WTC11 (cell line): Measurements from ENCODE around the gene CCDC136. TPM values are rescaled to one million over a fixed set of nuclear protein-coding genes. Genes with fewer than 3 reads are reported as not detected.

Source experiments
- ATAC-seq: fragments of 200-7000 bp; cut with Tn5 transposase; 2 replicates; pipeline ENCODE4 v1.10.0; 2021; ENCODE audit warnings: mild to moderate bottlenecking, moderate library complexity
- CTCF ChIA-PET: fragments of 300-600 bp; sonication (Branson Sonifier 250); formaldehyde crosslinking; loops from one replicate; lab custom pipeline; 2021; ENCODE audit warnings: antibody characterized with exemption; lab: Charles Lee
- POLR2A ChIA-PET: fragments of 350-600 bp; sonication (Branson Sonifier 250); formaldehyde crosslinking; loops from one replicate; lab custom pipeline; 2021; ENCODE audit warnings: antibody characterized with exemption; lab: Charles Lee
- DNase-seq: peaks from one replicate; pipeline ENCODE4 v3.0.0; 2021; ENCODE audit warnings: low spot score
- H3K27ac Mint-ChIP-seq: 2 replicates; pipeline ENCODE4 v1.8.0; 2021; ENCODE audit warnings: mixed read lengths
- H3K27me3 Mint-ChIP-seq: 2 replicates; pipeline ENCODE4 v1.8.0; 2021; ENCODE audit warnings: low read depth, mild to moderate bottlenecking, moderate library complexity, mixed read lengths
- H3K36me3 Mint-ChIP-seq: 2 replicates; pipeline ENCODE4 v1.8.0; 2021; ENCODE audit warnings: mixed read lengths
- H3K4me1 Mint-ChIP-seq: 2 replicates; pipeline ENCODE4 v1.8.0; 2022; ENCODE audit warnings: mixed read lengths
- H3K4me3 Mint-ChIP-seq: 2 replicates; pipeline ENCODE4 v1.8.0; 2021; ENCODE audit warnings: mild to moderate bottlenecking, moderate library complexity, mixed read lengths
- H3K9me3 Mint-ChIP-seq: 2 replicates; pipeline ENCODE4 v1.8.0; 2021; ENCODE audit warnings: mixed read lengths
- CDX4 ChIP-seq: fragments of 250-450 bp; sonication (Bioruptor Pico); IDR thresholded peaks from 2 replicates; pipeline ENCODE4 v1.9.0; 2021; ENCODE audit warnings: moderate library complexity, mild to moderate bottlenecking, inconsistent platforms, borderline replicate concordance
- E2F1 ChIP-seq: sonication (generic); formaldehyde crosslinking; IDR thresholded peaks from 2 replicates; pipeline ENCODE4 v1.8.0; 2022; ENCODE audit warnings: mild to moderate bottlenecking, missing genetic modification reagents
- E2F4 ChIP-seq: sonication (generic); formaldehyde crosslinking; IDR thresholded peaks from 2 replicates; pipeline ENCODE4 v1.8.1; 2022; ENCODE audit warnings: low read depth, mild to moderate bottlenecking, moderate library complexity, missing genetic modification reagents, borderline replicate concordance
- ESRRA ChIP-seq: sonication (generic); formaldehyde crosslinking; IDR thresholded peaks from 2 replicates; pipeline ENCODE4 v1.8.1; 2022; ENCODE audit warnings: mild to moderate bottlenecking, missing genetic modification reagents, borderline replicate concordance
- FOXP4 ChIP-seq: sonication (generic); formaldehyde crosslinking; IDR thresholded peaks from 2 replicates; pipeline ENCODE4 v1.8.0; 2022; ENCODE audit warnings: mild to moderate bottlenecking, missing genetic modification reagents
- GABPB1 ChIP-seq: sonication (generic); formaldehyde crosslinking; IDR thresholded peaks from 2 replicates; pipeline ENCODE4 v1.8.1; 2023; ENCODE audit warnings: mild to moderate bottlenecking, missing genetic modification reagents
- GTF2I ChIP-seq: fragments of 250-450 bp; sonication (Bioruptor Pico); conservative IDR thresholded peaks from 2 replicates; pipeline ENCODE4 v1.4.0; 2021; ENCODE audit warnings: mild to moderate bottlenecking
- IRF2 ChIP-seq: sonication (generic); formaldehyde crosslinking; IDR thresholded peaks from 2 replicates; pipeline ENCODE4 v1.8.0; 2022; ENCODE audit warnings: low read depth, missing genetic modification reagents, borderline replicate concordance
- KAT7 ChIP-seq: sonication (generic); formaldehyde crosslinking; IDR thresholded peaks from 2 replicates; pipeline ENCODE4 v1.8.1; 2023; ENCODE audit warnings: missing genetic modification reagents, mild to moderate bottlenecking, borderline replicate concordance
- NFE2L1 ChIP-seq: sonication (generic); formaldehyde crosslinking; IDR thresholded peaks from 2 replicates; pipeline ENCODE4 v1.8.1; 2023; ENCODE audit warnings: missing genetic modification reagents
- NR2C2 ChIP-seq: sonication (generic); formaldehyde crosslinking; IDR thresholded peaks from 2 replicates; pipeline ENCODE4 v1.8.0; 2022; ENCODE audit warnings: mild to moderate bottlenecking, missing genetic modification reagents
- OVOL2 ChIP-seq: fragments of 250-450 bp; sonication (Bioruptor Pico); IDR thresholded peaks from 2 replicates; pipeline ENCODE4 v1.9.0; 2021; ENCODE audit warnings: mild to moderate bottlenecking, borderline replicate concordance
- RORB ChIP-seq: fragments of 250-450 bp; sonication (Bioruptor Pico); IDR thresholded peaks from 2 replicates; pipeline ENCODE4 v1.9.0; 2021; ENCODE audit warnings: mild to moderate bottlenecking
- SMAD3 ChIP-seq: sonication (generic); formaldehyde crosslinking; IDR thresholded peaks from 2 replicates; pipeline ENCODE4 v1.8.0; 2022; ENCODE audit warnings: missing genetic modification reagents, mild to moderate bottlenecking, borderline replicate concordance
- TP53 ChIP-seq: sonication (generic); formaldehyde crosslinking; IDR thresholded peaks from 2 replicates; pipeline ENCODE4 v1.8.1; 2023; ENCODE audit warnings: mild to moderate bottlenecking, missing genetic modification reagents
- ZBTB21 ChIP-seq: sonication (generic); formaldehyde crosslinking; IDR thresholded peaks from 2 replicates; pipeline ENCODE4 v1.8.1; 2023; ENCODE audit warnings: mild to moderate bottlenecking, missing genetic modification reagents, borderline replicate concordance
- ZBTB43 ChIP-seq: sonication (generic); formaldehyde crosslinking; IDR thresholded peaks from 2 replicates; pipeline ENCODE4 v1.8.1; 2023; ENCODE audit warnings: mild to moderate bottlenecking, missing genetic modification reagents
- ZNF396 ChIP-seq: fragments of 250-450 bp; sonication (Bioruptor Pico); IDR thresholded peaks from 2 replicates; pipeline ENCODE4 v1.8.0; 2021; ENCODE audit warnings: mild to moderate bottlenecking, moderate library complexity, borderline replicate concordance
- total RNA-seq: library from RNA; stranded (reverse); gene quantifications from 3 replicates; pipeline ENCODE4 v1.2.3, GENCODE V29; 2021
- TF ChIP-seq, protein P1 (sequence below): sonication (generic); formaldehyde crosslinking; conservative IDR thresholded peaks from 2 replicates; pipeline ENCODE4 v1.8.1; 2022; ENCODE audit warnings: mild to moderate bottlenecking, missing genetic modification reagents
- TF ChIP-seq, protein P2 (sequence below): fragments of 250-450 bp; sonication (Bioruptor Pico); IDR thresholded peaks from 2 replicates; pipeline ENCODE4 v1.9.0; 2021; ENCODE audit warnings: mild to moderate bottlenecking, borderline replicate concordance
- TF ChIP-seq, protein P3 (sequence below): sonication (generic); formaldehyde crosslinking; IDR thresholded peaks from 2 replicates; pipeline ENCODE4 v1.8.1; 2023; ENCODE audit warnings: mild to moderate bottlenecking, missing genetic modification reagents, moderate library complexity

CCDC136 gene
- total RNA-seq, 1 experiment from 2014 or later: 51.0 TPM

DNA sequence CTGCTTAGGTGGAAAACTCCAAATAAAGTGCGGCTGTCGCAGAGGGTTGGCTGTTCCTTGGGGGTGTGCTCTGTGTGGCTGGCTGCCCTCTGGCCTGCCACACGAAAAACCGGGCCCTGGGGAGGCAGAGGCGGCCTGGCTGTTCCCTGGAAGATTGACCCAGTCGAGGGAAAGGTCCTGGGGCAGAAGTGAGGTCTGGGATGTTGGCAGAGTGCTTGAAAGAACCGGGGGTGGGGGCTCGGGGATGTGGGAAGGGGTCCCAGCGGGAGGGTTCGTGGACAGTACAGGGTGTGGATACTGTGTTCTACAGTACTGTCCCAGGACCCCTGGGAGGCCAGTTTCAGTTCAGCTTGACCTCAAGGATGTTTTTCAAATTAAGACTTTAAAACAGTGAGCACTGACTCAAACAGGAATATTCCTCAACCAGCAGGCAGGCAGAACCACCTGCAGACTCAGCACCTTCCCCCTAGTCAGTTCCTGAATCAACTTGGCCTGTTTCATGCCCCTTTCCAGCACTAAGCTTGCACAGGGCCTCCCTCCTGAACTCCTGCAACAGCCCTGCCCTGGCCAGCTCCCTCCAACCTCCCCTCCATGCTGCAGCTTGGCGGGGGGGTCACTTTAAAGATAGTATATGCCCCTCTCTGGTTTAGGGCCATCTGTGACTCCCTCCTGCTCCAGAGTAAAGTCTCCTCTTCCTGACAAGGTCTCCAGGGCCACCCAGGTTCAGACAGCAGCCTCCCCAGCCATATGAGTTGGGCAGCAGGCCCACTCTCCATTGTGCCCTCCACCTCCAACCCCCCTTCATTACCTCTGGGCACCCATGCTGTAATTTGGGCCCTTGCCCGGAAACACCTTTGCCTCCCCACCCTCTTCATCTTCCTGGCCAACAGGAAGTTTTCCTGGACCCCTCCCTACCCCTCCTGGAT is 67.7 kb downstream of the CCDC136 start (continued):
- TF ChIP-seq FOXP4 (CRISPR knock-in tag): no peak
- TF ChIP-seq GABPB1: no peak
- no peak for TF ChIP-seq KAT7 (CRISPR knock-in tag)
- no peak for TF ChIP-seq IRF2 (CRISPR knock-in tag)
- TF ChIP-seq NR2C2 (CRISPR knock-in tag): no peak
- TF ChIP-seq ZNF396 (CRISPR knock-in tag): no peak
- TF ChIP-seq E2F1: no peak
- TF ChIP-seq E2F4: no peak
- TF ChIP-seq, all 79 proteins: peak for 0

DNA sequence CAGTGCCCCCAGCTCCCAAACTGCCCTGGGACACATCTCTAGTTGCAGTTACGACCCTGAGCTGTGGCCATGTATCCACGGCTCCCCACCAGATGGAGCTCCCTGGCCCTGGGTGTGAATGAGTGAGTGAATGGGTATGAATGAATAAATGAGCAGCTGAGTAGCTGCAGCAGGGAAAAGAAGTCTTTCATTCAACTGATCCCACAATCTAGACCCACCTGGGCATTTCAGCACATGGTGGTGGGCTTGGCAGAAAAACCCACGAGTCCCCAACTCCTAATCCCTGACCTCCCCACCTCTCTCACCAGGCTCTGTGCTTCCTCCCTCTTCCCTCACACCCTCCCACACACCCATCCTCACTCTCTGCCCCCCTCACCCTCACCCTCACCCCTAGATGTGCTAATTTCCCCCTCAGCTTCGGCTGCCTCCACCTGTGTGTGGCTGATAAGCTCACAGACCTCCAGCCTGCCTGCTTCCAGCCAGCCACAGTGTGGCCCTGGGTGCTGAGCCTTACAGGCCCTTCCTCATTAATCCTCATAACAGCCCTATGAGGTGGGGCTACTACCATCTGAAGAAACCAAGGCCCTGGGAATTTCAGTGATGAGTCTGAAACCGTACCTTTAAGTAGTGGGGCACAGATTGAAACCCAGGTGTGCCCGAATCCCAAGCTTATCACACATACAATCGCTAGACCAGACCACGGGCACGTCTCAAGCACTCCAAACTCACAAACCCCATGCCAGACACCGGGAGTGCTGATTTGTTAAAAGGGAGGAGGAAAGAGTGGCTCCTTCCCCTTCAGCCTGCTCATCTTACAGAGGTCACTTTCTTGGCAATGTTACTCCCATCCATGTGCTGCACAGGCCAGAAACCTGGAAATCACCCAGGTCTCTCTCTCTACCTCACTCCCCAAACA is 68.6 kb downstream of the CCDC136 start:
- ChIA-PET CTCF (interaction anchor here (0.7 to 6.6 kb wide), 20 partner anchors 8 to 399 kb away, joined by 3 to 149 read pairs (median 4); partner anchors contain the start of gene KCP), POLR2A (interaction anchor here (0.6 kb wide), 2 partner anchors 146 to 840 kb away, joined by 3 read pairs; no protein-coding TSS in a partner anchor)
- H3K4me3 Mint-ChIP-seq: no peak overlapping the region
- DNase-seq (no peak), ATAC-seq (peak; percentile 11)
- peaks cover 25% of the 10 kb centered on the region for H3K4me1 Mint-ChIP-seq
- H3K27me3 Mint-ChIP-seq: peaks cover 4% of the 10 kb centered on the region
- H3K36me3 Mint-ChIP-seq: peaks cover 4% of the 10 kb centered on the region
- no peaks in the 10 kb centered on the region for H3K9me3 Mint-ChIP-seq
- H3K27ac Mint-ChIP-seq: peak overlapping the region; percentile 36; the same call in 1 of the 2 replicates
- TF ChIP-seq SMAD3 (no peak), GTF2I (CRISPR knock-in tag) (no peak), ESRRA (CRISPR knock-in tag) (no peak), ZBTB21 (CRISPR knock-in tag) (no peak), RORB (no peak), OVOL2 (CRISPR knock-in tag) (no peak), KAT7 (CRISPR knock-in tag) (no peak), TP53 (CRISPR knock-in tag) (no peak), ZBTB43 (no peak), NFE2L1 (CRISPR knock-in tag) (no peak), CDX4 (CRISPR knock-in tag) (no peak)
- TF ChIP-seq, protein P1, sequence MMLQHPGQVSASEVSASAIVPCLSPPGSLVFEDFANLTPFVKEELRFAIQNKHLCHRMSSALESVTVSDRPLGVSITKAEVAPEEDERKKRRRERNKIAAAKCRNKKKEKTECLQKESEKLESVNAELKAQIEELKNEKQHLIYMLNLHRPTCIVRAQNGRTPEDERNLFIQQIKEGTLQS (CRISPR knock-in tag): no peak
- TF ChIP-seq, protein P2, sequence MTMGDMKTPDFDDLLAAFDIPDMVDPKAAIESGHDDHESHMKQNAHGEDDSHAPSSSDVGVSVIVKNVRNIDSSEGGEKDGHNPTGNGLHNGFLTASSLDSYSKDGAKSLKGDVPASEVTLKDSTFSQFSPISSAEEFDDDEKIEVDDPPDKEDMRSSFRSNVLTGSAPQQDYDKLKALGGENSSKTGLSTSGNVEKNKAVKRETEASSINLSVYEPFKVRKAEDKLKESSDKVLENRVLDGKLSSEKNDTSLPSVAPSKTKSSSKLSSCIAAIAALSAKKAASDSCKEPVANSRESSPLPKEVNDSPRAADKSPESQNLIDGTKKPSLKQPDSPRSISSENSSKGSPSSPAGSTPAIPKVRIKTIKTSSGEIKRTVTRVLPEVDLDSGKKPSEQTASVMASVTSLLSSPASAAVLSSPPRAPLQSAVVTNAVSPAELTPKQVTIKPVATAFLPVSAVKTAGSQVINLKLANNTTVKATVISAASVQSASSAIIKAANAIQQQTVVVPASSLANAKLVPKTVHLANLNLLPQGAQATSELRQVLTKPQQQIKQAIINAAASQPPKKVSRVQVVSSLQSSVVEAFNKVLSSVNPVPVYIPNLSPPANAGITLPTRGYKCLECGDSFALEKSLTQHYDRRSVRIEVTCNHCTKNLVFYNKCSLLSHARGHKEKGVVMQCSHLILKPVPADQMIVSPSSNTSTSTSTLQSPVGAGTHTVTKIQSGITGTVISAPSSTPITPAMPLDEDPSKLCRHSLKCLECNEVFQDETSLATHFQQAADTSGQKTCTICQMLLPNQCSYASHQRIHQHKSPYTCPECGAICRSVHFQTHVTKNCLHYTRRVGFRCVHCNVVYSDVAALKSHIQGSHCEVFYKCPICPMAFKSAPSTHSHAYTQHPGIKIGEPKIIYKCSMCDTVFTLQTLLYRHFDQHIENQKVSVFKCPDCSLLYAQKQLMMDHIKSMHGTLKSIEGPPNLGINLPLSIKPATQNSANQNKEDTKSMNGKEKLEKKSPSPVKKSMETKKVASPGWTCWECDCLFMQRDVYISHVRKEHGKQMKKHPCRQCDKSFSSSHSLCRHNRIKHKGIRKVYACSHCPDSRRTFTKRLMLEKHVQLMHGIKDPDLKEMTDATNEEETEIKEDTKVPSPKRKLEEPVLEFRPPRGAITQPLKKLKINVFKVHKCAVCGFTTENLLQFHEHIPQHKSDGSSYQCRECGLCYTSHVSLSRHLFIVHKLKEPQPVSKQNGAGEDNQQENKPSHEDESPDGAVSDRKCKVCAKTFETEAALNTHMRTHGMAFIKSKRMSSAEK: no peak
- TF ChIP-seq, protein P3, sequence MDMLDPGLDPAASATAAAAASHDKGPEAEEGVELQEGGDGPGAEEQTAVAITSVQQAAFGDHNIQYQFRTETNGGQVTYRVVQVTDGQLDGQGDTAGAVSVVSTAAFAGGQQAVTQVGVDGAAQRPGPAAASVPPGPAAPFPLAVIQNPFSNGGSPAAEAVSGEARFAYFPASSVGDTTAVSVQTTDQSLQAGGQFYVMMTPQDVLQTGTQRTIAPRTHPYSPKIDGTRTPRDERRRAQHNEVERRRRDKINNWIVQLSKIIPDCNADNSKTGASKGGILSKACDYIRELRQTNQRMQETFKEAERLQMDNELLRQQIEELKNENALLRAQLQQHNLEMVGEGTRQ (CRISPR knock-in tag): no peak
